Endothelial cell (in vitro differentiated cells): ENCODE results near the gene RAB3GAP1. TPM values are rescaled to one million over a fixed set of nuclear protein-coding genes. Genes with fewer than 3 reads are reported as not detected.

Experiments used
- DNase-seq: peaks from one replicate; pipeline ENCODE4 v3.0.0; 2021; ENCODE audit warnings: low spot score
- H3K27ac Mint-ChIP-seq: one replicate; pipeline ENCODE4 v1.8.0; 2021; ENCODE audit warnings: mixed read lengths, inconsistent platforms; ENCODE audit not compliant: unreplicated experiment
- H3K27me3 Mint-ChIP-seq: one replicate; pipeline ENCODE4 v1.8.0; 2021; ENCODE audit warnings: mild to moderate bottlenecking, moderate library complexity, mixed read lengths, inconsistent platforms; ENCODE audit not compliant: unreplicated experiment
- H3K36me3 Mint-ChIP-seq: one replicate; pipeline ENCODE4 v1.8.0; 2021; ENCODE audit warnings: mild to moderate bottlenecking, low read depth, mixed read lengths, inconsistent platforms; ENCODE audit not compliant: unreplicated experiment
- H3K4me1 Mint-ChIP-seq: one replicate; pipeline ENCODE4 v1.8.0; 2021; ENCODE audit warnings: mild to moderate bottlenecking, mixed read lengths, inconsistent platforms; ENCODE audit not compliant: unreplicated experiment
- H3K4me3 Mint-ChIP-seq: one replicate; pipeline ENCODE4 v1.8.0; 2021; ENCODE audit warnings: mild to moderate bottlenecking, mixed read lengths, inconsistent platforms; ENCODE audit not compliant: unreplicated experiment
- H3K9me3 Mint-ChIP-seq: one replicate; pipeline ENCODE4 v1.8.0; 2021; ENCODE audit warnings: mixed read lengths, inconsistent platforms; ENCODE audit not compliant: unreplicated experiment
- total RNA-seq: library from RNA; stranded (reverse); fragmentation: NEBNext Ultra II Directional; extraction: Animal tissue kit (Norgen Biotek cat#: 25700); gene quantifications from one replicate; pipeline ENCODE4 v1.2.1, GENCODE V29; 2021; ENCODE audit not compliant: unreplicated experiment
- TF ChIP-seq, protein P1 (sequence below): fragments of 200-600 bp; sonication (generic); IDR thresholded peaks from one replicate; pipeline ENCODE4 v1.5.0; 2021; ENCODE audit warnings: antibody characterized with exemption; ENCODE audit not compliant: unreplicated experiment

The RAB3GAP1 gene
- total RNA-seq, 1 donor from 2014 or later = 28.0 TPM

DNA sequence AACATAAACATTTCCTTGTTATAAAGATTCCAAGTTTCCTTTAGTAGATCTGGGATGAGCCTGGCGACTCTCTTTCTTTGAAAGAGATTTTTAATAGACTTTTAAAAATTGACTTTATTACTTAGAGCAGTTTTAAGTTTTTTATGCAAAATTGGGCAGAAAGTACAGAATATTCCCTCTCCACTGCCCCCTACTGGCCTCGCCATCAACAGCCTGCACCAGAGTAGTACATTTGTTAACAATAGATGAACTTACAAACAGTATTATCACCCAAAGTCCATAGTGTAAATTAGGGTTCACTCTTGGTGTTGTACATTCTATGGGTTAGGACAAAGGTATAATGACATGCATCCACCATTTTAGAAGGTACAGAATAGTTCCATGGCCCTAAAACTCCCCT, 8.7 kb upstream of the RAB3GAP1 start:
- Mint-ChIP-seq H3K27ac (no peak overlapping the region), H3K36me3 (no peaks in the 10 kb centered on the region), H3K27me3 (peaks cover 4% of the 10 kb centered on the region), H3K4me1 (peaks cover 3% of the 10 kb centered on the region), H3K9me3 (no peaks in the 10 kb centered on the region), H3K4me3 (no peak overlapping the region)
- TF ChIP-seq, protein P1, sequence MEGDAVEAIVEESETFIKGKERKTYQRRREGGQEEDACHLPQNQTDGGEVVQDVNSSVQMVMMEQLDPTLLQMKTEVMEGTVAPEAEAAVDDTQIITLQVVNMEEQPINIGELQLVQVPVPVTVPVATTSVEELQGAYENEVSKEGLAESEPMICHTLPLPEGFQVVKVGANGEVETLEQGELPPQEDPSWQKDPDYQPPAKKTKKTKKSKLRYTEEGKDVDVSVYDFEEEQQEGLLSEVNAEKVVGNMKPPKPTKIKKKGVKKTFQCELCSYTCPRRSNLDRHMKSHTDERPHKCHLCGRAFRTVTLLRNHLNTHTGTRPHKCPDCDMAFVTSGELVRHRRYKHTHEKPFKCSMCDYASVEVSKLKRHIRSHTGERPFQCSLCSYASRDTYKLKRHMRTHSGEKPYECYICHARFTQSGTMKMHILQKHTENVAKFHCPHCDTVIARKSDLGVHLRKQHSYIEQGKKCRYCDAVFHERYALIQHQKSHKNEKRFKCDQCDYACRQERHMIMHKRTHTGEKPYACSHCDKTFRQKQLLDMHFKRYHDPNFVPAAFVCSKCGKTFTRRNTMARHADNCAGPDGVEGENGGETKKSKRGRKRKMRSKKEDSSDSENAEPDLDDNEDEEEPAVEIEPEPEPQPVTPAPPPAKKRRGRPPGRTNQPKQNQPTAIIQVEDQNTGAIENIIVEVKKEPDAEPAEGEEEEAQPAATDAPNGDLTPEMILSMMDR = peak; percentile 68
- DNase-seq = no peak

- no peak for DNase-seq
- peaks cover 21% of the 10 kb centered on the region for H3K4me1 Mint-ChIP-seq
- H3K4me3 Mint-ChIP-seq = no peak within 1 kb of the TSS
- TF ChIP-seq, protein P1 = no peak
- H3K27me3 Mint-ChIP-seq = peaks cover 8% of the 10 kb centered on the region
- no peaks in the 10 kb centered on the region for H3K9me3 Mint-ChIP-seq
- no peaks in the 10 kb centered on the region for H3K36me3 Mint-ChIP-seq
- no peak within 1 kb of the TSS for H3K27ac Mint-ChIP-seq
Measured at GRCh38 chr2:135047300-135047699, 4.8 kb upstream of the RAB3GAP1 start, which contains the start of gene MAP3K19. MAP3K19 (minus strand) TSS chr2:135047447; CDS start chr2:135024647, 22,800 bp downstream.

DNA sequence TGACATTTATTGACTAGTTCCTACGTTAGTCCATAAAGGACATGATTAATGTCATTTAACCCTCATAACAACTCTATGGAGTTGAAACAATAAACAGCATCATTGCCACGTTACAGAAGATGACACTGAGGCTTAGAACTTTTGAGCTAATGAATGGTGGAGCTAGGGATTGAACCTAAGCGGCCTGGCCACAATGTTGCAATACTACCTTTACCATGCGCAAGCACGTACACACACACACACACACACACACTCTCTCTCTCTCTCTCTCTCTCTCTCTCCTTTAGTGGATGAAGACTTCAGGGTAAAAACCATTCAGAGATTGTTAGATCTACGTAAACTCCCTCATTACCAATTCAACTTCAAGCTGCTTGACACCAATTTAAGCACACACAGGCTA, 4.0 kb upstream of the RAB3GAP1 start:
- peaks cover 27% of the 10 kb centered on the region for H3K4me1 Mint-ChIP-seq
- H3K4me3 Mint-ChIP-seq = no peak overlapping the region
- DNase-seq = no peak
- peaks cover 10% of the 10 kb centered on the region for H3K27me3 Mint-ChIP-seq
- H3K9me3 Mint-ChIP-seq = no peaks in the 10 kb centered on the region
- no peaks in the 10 kb centered on the region for H3K36me3 Mint-ChIP-seq
- no peak overlapping the region for H3K27ac Mint-ChIP-seq
- TF ChIP-seq, protein P1 = no peak

- Mint-ChIP-seq H3K36me3 (no peaks in the 10 kb centered on the region), H3K9me3 (no peaks in the 10 kb centered on the region)
- TF ChIP-seq, protein P1 = no peak
Measured at GRCh38 chr2:135050132-135050531, 2.0 kb upstream of the RAB3GAP1 start.

DNA sequence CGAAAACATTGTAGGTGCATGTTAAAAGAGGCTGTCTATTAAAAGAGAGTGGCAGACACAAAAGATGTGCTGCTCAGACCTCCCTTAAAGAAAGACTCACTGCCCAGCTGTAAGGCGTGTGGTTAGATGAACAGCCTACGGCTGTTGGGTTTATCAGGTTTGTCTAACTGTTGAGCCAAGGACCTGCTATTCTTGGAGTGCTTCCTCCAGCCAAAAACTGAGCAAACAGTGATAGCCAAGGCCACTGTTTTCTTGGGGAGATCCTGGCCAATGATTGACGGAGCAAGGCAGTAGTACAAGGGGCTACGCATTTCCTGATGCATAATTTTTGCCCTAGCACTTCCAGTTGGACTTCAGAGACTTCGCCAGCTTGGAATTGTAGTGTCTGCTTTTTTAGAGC, 1.4 kb upstream of the RAB3GAP1 start:
- Mint-ChIP-seq H3K27me3 (peaks cover 8% of the 10 kb centered on the region), H3K27ac (no peak overlapping the region), H3K36me3 (no peaks in the 10 kb centered on the region), H3K4me3 (no peak overlapping the region), H3K4me1 (peaks cover 38% of the 10 kb centered on the region), H3K9me3 (no peaks in the 10 kb centered on the region)
- DNase-seq = no peak
- TF ChIP-seq, protein P1 = no peak

More at GRCh38 chr2:135050132-135050531, 2.0 kb upstream of the RAB3GAP1 start:
- Mint-ChIP-seq H3K27ac (no peak overlapping the region), H3K4me1 (peaks cover 38% of the 10 kb centered on the region), H3K27me3 (peaks cover 6% of the 10 kb centered on the region), H3K4me3 (no peak overlapping the region)
- no peak for DNase-seq
